Pancreas (tissue), 10 donors: ENCODE results near the gene MIEN1. TPM values are rescaled to one million over a fixed set of nuclear protein-coding genes. Genes with fewer than 3 reads are reported as not detected.

Experiments used
- ATAC-seq, 4 donors: fragments of 200-7000 bp; cut with Tn5 transposase; one replicate each; pipeline versions ENCODE4 v1.8.0 to v1.9.1; 2020; ENCODE audit warnings: mild to moderate bottlenecking in 4 of 4, moderate library complexity in 4 of 4
- DNase-seq, 6 donors: peaks; one replicate each; pipeline ENCODE4 v3.0.0-alpha.2; 2020
- FAIRE-seq: peaks from 2 replicates; lab custom pipeline; 2012; peaks lifted over from hg19 to GRCh38; lab: Jason Lieb, UNC
- H3K27ac ChIP-seq, 4 donors: fragments of 200-600 bp; sonication (generic); 1 replicate in 3 of 4; 2 replicates in 1 of 4; pipeline versions ENCODE4 v1.5.0 to v1.8.0; 2020
- H3K27me3 ChIP-seq, 4 donors: fragments of 200-600 bp; one replicate each; pipeline ENCODE4 v1.8.0; 2021
- H3K36me3 ChIP-seq, 3 donors: fragments of 200-600 bp; sonication (generic) in 1 of 3; one replicate each; pipeline versions ENCODE4 v1.5.0 to v1.8.0; 2020 to 2021
- H3K4me1 ChIP-seq, 3 donors: fragments of 200-600 bp; one replicate each; pipeline ENCODE4 v1.8.0; 2021
- H3K4me3 ChIP-seq, 4 donors: fragments of 200-600 bp; sonication (generic) in 2 of 4; one replicate each; pipeline versions ENCODE4 v1.5.0 to v1.8.0; 2020 to 2021
- H3K9me3 ChIP-seq, 4 donors: fragments of 200-600 bp; one replicate each; pipeline ENCODE4 v1.8.0; 2021
- CTCF ChIP-seq, 4 donors: fragments of 200-600 bp; sonication (generic) in 3 of 4; IDR thresholded peaks; one replicate each; pipeline versions ENCODE4 v1.5.0 to v1.8.0; 2021; ENCODE audit warnings: antibody characterized with exemption in 4 of 4
- WGBS, 2 donors: extraction: QIAGEN DNeasy Blood & Tissue Kit; methylation state at CpG; one replicate each; pipeline ENCODE4 v1.1.7; 2013; 5-methylcytosine and 5-hydroxymethylcytosine counted together
- intact Hi-C, 3 donors: fragments of 100-400 bp; cut with DNase I; formaldehyde crosslinking; loops; one replicate each; pipeline versions ENCODE4 v1.11.1 to v1.14.2; 2022
- polyA plus RNA-seq, 2 donors: library from polyadenylated mRNA; stranded (reverse); fragments of 200-250 nt; gene quantifications; one replicate each; pipeline ENCODE4 v1.2.3, GENCODE V29; 2013
- total RNA-seq, 6 donors: library from RNA; stranded (reverse); fragmentation: NEBNext Ultra II Directional in 4 of 6; extraction: Animal tissue kit (Norgen Biotek cat#: 25700) in 4 of 6; gene quantifications; one replicate each; pipeline versions ENCODE4 v1.2.1 to v1.2.4, GENCODE V29; 2021 to 2023
- donor health status: healthy with polysubstance abuse.
- donor health status: DM: no; HTN: no; CAD: no; lungs with moderate emphysema.
- donor health status: DM: no; HTN: no; CAD: no.
- donor health status: control.
- donor health status: control.
- donor health status: Bipolar disorder and iron deficiency.
- donor health status: DM: yes; HTN: yes; CAD: no.
- donor health status: DM: no; HTN: no; CAD: no.
- donor health status: DM: no; HTN: no; CAD: no.
- donor health status: DM: yes; HTN: yes; CAD: no.

MIEN1 gene, protein sequence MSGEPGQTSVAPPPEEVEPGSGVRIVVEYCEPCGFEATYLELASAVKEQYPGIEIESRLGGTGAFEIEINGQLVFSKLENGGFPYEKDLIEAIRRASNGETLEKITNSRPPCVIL
- total RNA-seq (10 to 100 TPM; 17.0 to 26.5 (median 24.3) TPM), polyA plus RNA-seq (10 to 100 TPM; 54.4 to 75.2 TPM)

- intact Hi-C loops, result no loop called here
- TF ChIP-seq CTCF (IDR thresholded peaks at IDR 0.05), result peak; percentile 82 to 89 (median 86)
- peak; percentile 85 to 99 (median 95) for DNase-seq
- no peaks in the 10 kb centered on the region for H3K27me3 ChIP-seq
- peak within 1 kb of the TSS; percentile 63 to 86 (median 71) for H3K4me3 ChIP-seq
- peak within 1 kb of the TSS; percentile 82 to 93 (median 90) for H3K27ac ChIP-seq
- 0 to 1% methylated on average over 49 to 65 of the region's 65 CpGs for WGBS, 2 donors
- H3K36me3 ChIP-seq, result peaks cover 0 to 11% (median 7%) of the 10 kb centered on the region in 3 donors
- peaks cover 0 to 7% (median 0%) of the 10 kb centered on the region in 3 donors for H3K4me1 ChIP-seq
- ATAC-seq, result peak; percentile 94 to 99 (median 98)
- H3K9me3 ChIP-seq, result no peaks in the 10 kb centered on the region
- FAIRE-seq, result no peak
Measured at GRCh38 chr17:39730095-39730921, at the start of gene MIEN1. TSS of gene MIEN1 (minus strand) at chr17:39730532. CDS start at chr17:39730495, 37 bp downstream.

GRCh38 chr17:39777534-39778365, 47.4 kb upstream of the MIEN1 start:
- Histone ChIP-seq H3K27ac (no peak overlapping the region), H3K4me1 (peaks cover 5 to 14% (median 9%) of the 10 kb centered on the region in 3 donors), H3K27me3 (peaks cover 0 to 5% (median 0%) of the 10 kb centered on the region in 4 donors), H3K9me3 (no peaks in the 10 kb centered on the region), H3K36me3 (no peaks in the 10 kb centered on the region), H3K4me3 (no peak overlapping the region)
- TF ChIP-seq CTCF (IDR thresholded peaks at IDR 0.05), result no peak
- no peak for DNase-seq
- intact Hi-C loops, result no loop called here
- no peak for ATAC-seq
- no peak for FAIRE-seq
- 60 to 61% methylated on average over 11 of the region's 11 CpGs for WGBS, 2 donors

GRCh38 chr17:39776252-39776651, 45.9 kb upstream of the MIEN1 start:
- Histone ChIP-seq H3K36me3 (no peaks in the 10 kb centered on the region), H3K27me3 (peaks cover 0 to 5% (median 0%) of the 10 kb centered on the region in 4 donors), H3K9me3 (no peaks in the 10 kb centered on the region), H3K4me1 (peaks cover 0 to 3% (median 0%) of the 10 kb centered on the region in 3 donors), H3K27ac (no peak overlapping the region), H3K4me3 (no peak overlapping the region)
- intact Hi-C loops, result no loop called here
- TF ChIP-seq CTCF (IDR thresholded peaks at IDR 0.05), result no peak
- no peak for ATAC-seq
- DNase-seq, result no peak
- no peak for FAIRE-seq

DNA sequence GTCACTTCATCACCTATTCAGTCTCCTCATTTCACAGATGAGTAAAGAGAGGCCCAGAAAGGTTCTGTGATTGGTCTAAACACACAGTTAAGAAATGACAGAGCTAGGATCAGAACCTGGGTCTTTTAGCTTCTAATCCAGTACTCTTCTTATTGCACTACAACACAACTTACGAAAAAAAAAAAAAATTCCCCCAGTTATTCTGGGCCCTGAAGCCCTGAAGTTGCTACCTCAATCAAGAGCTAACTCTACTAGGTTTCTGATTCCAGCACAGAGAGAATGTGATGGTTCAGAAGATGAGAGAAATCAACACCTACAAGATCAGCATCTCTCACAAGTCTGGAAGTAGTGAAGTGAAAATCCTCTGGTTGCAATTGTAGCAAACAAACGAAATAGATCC, 44.7 kb upstream of the MIEN1 start:
- H3K4me3 ChIP-seq, result no peak overlapping the region
- no peak for ATAC-seq
- no peak overlapping the region for H3K27ac ChIP-seq
- no peak for FAIRE-seq
- no peak for DNase-seq
- intact Hi-C loops, result no loop called here
- no peaks in the 10 kb centered on the region for H3K9me3 ChIP-seq
- H3K36me3 ChIP-seq, result no peaks in the 10 kb centered on the region
- WGBS, 2 donors, result 70 to 79% methylated on average over 2 of the region's 2 CpGs
- peaks cover 0 to 5% (median 0%) of the 10 kb centered on the region in 4 donors for H3K27me3 ChIP-seq
- no peaks in the 10 kb centered on the region for H3K4me1 ChIP-seq
- TF ChIP-seq CTCF (IDR thresholded peaks at IDR 0.05), result no peak
